ENCODE data around the gene GPR107.

DNA sequence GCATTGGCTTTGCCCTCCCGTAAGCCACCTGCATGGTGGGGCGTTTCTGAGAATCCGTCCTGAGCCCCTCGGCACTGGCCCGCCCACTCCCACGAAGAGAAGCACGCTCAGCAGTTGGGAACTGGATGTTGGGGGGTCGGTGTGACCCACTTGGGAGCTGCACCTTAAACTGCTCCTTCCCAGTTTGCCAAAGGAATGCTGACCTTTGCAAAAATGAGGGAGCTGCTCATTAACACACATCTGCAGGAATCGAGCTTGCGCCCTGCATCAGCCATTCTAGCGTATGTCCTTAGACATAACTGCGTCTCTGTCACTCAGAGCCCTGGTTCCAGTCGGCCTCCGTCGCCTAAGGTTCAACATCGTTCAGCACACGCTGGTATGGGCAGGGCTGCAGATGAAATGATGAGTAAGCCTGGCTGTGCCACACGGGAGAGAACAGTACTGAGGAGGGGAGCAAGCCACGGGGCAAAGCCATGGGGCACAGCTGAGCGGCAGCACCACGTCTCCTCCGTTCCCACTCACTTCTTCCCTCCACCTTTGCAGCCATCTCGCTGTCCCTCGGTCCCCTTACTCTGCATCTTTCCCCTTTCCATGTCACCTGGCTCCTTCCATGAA lies 89.7 kb downstream of the GPR107 start:
- TF ChIP-seq, protein P1, sequence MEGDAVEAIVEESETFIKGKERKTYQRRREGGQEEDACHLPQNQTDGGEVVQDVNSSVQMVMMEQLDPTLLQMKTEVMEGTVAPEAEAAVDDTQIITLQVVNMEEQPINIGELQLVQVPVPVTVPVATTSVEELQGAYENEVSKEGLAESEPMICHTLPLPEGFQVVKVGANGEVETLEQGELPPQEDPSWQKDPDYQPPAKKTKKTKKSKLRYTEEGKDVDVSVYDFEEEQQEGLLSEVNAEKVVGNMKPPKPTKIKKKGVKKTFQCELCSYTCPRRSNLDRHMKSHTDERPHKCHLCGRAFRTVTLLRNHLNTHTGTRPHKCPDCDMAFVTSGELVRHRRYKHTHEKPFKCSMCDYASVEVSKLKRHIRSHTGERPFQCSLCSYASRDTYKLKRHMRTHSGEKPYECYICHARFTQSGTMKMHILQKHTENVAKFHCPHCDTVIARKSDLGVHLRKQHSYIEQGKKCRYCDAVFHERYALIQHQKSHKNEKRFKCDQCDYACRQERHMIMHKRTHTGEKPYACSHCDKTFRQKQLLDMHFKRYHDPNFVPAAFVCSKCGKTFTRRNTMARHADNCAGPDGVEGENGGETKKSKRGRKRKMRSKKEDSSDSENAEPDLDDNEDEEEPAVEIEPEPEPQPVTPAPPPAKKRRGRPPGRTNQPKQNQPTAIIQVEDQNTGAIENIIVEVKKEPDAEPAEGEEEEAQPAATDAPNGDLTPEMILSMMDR (IDR thresholded peaks at IDR 0.05) = no peak
- TF ChIP-seq POLR2A (IDR thresholded peaks at IDR 0.05) = no peak
